Liver (tissue), 9 donors: Measurements from ENCODE around the gene MUCL3. TPM values are rescaled to one million over a fixed set of nuclear protein-coding genes. Genes with fewer than 3 reads are reported as not detected.

Experiments used
- DNase-seq: peaks from one replicate; pipeline ENCODE4 v3.0.0-alpha.2; 2017; ENCODE audit warnings: low spot score
- H3K27ac ChIP-seq, 2 donors: one replicate each; pipeline ENCODE4 v1.7.0; 2013; ENCODE audit warnings: inconsistent platforms in 2 of 2, low read length in 2 of 2, control low read depth in 1 of 2, low read depth in 1 of 2, mild to moderate bottlenecking in 1 of 2
- H3K27me3 ChIP-seq, 4 donors: one replicate each; pipeline versions ENCODE4 v1.6.1 to v1.7.0; 2013; ENCODE audit warnings: low read length in 3 of 4, inconsistent platforms in 1 of 4, mild to moderate bottlenecking in 1 of 4, moderate library complexity in 1 of 4; ENCODE audit not compliant: control insufficient read depth in 4 of 4, insufficient read depth in 4 of 4
- H3K36me3 ChIP-seq, 4 donors: one replicate each; pipeline versions ENCODE4 v1.6.1 to v1.7.0; 2013; ENCODE audit warnings: low read length in 3 of 4, mild to moderate bottlenecking in 3 of 4, low read depth in 1 of 4, moderate library complexity in 1 of 4; ENCODE audit not compliant: control insufficient read depth in 4 of 4, insufficient read depth in 3 of 4
- H3K4me1 ChIP-seq, 4 donors: one replicate each; pipeline versions ENCODE4 v1.6.1 to v1.7.0; 2013; ENCODE audit warnings: low read length in 3 of 4, mild to moderate bottlenecking in 3 of 4, moderate library complexity in 1 of 4; ENCODE audit not compliant: control insufficient read depth in 4 of 4, insufficient read depth in 4 of 4
- H3K4me3 ChIP-seq, 3 donors: one replicate each; pipeline versions ENCODE4 v1.6.1 to v1.7.0; 2013; ENCODE audit warnings: low read length in 3 of 3, control low read depth in 1 of 3, low read depth in 1 of 3, mild to moderate bottlenecking in 1 of 3
- H3K9ac ChIP-seq, 2 donors: one replicate each; pipeline ENCODE4 v1.7.0; 2013; ENCODE audit warnings: low read length in 2 of 2, mild to moderate bottlenecking in 2 of 2, moderate library complexity in 2 of 2, control low read depth in 1 of 2, low read depth in 1 of 2
- H3K9me3 ChIP-seq, 4 donors: one replicate each; pipeline versions ENCODE4 v1.6.1 to v1.7.0; 2013; ENCODE audit warnings: low read length in 3 of 4; ENCODE audit not compliant: control insufficient read depth in 4 of 4
- ATF3 ChIP-seq: IDR thresholded peaks from 2 replicates; pipeline ENCODE4 v1.6.1; 2016; ENCODE audit warnings: antibody characterized with exemption
- CTCF ChIP-seq: fragments of 150-350 bp; IDR thresholded peaks from 2 replicates; pipeline ENCODE4 v1.5.1; 2017; ENCODE audit warnings: improper control_type of control experiment, low read depth, low read length; ENCODE audit not compliant: missing input control
- EGR1 ChIP-seq, 2 donors: IDR thresholded peaks; 2 replicates each; pipeline ENCODE4 v1.6.1; 2016 to 2018; ENCODE audit warnings: antibody characterized with exemption in 2 of 2, low read depth in 2 of 2
- FOXA1 ChIP-seq: IDR thresholded peaks from 2 replicates; pipeline ENCODE4 v1.6.1; 2016; ENCODE audit warnings: antibody characterized with exemption
- FOXA2 ChIP-seq: IDR thresholded peaks from 2 replicates; pipeline ENCODE4 v1.6.1; 2016; ENCODE audit warnings: antibody characterized with exemption
- GABPA ChIP-seq, 2 donors: IDR thresholded peaks in 1 of 2; conservative IDR thresholded peaks in 1 of 2; 2 replicates each; pipeline ENCODE4 v1.6.1; 2016; ENCODE audit warnings: antibody characterized with exemption in 2 of 2, mild to moderate bottlenecking in 1 of 2, moderate library complexity in 1 of 2
- HNF4A ChIP-seq, 2 donors: conservative IDR thresholded peaks; 2 replicates each; pipeline ENCODE4 v1.6.1; 2016; ENCODE audit warnings: antibody characterized with exemption in 2 of 2, mild to moderate bottlenecking in 2 of 2
- HNF4G ChIP-seq: IDR thresholded peaks from 2 replicates; pipeline ENCODE4 v1.6.1; 2016; ENCODE audit warnings: antibody characterized with exemption
- MAX ChIP-seq: IDR thresholded peaks from 2 replicates; pipeline ENCODE4 v1.6.1; 2016; ENCODE audit warnings: antibody characterized with exemption
- NR2F2 ChIP-seq: IDR thresholded peaks from 2 replicates; pipeline ENCODE4 v1.6.1; 2016; ENCODE audit warnings: antibody characterized with exemption
- RAD21 ChIP-seq, 2 donors: IDR thresholded peaks; 2 replicates each; pipeline ENCODE4 v1.6.1; 2016; ENCODE audit warnings: antibody characterized with exemption in 2 of 2, mild to moderate bottlenecking in 2 of 2
- REST ChIP-seq: IDR thresholded peaks from 2 replicates; pipeline ENCODE4 v1.6.1; 2016; ENCODE audit warnings: antibody characterized with exemption, mild to moderate bottlenecking
- RXRA ChIP-seq, 2 donors: IDR thresholded peaks; 2 replicates each; pipeline ENCODE4 v1.6.1; 2017 to 2018; ENCODE audit warnings: antibody characterized with exemption in 2 of 2, mild to moderate bottlenecking in 1 of 2
- SP1 ChIP-seq: IDR thresholded peaks from 2 replicates; pipeline ENCODE4 v1.6.1; 2018; ENCODE audit warnings: antibody characterized with exemption, mild to moderate bottlenecking
- TAF1 ChIP-seq: conservative IDR thresholded peaks from 2 replicates; pipeline ENCODE4 v1.6.1; 2016; ENCODE audit warnings: antibody characterized with exemption, mild to moderate bottlenecking
- WGBS: extraction: QIAGEN DNeasy Blood & Tissue Kit; methylation state at CpG from one replicate; pipeline ENCODE4 v1.1.7; 2013; 5-methylcytosine and 5-hydroxymethylcytosine counted together
- polyA plus RNA-seq, 2 donors: library from polyadenylated mRNA; stranded (reverse) in 1 of 2; unstranded in 1 of 2; fragments of 200-250 nt in 1 of 2; fragments of >200 nt in 1 of 2; fragmentation: Nextera tagmentation in 1 of 2; extraction: Ambion mirVana in 1 of 2; gene quantifications; one replicate each; pipeline versions ENCODE4 v1.2.1 to v1.2.3, GENCODE V29; 2013 to 2015
- total RNA-seq, 2 donors: library from RNA; depleted of rRNA; stranded (reverse); fragments of >200 nt; gene quantifications; one replicate each; pipeline ENCODE4 v1.2.3, GENCODE V29; 2014
- TF ChIP-seq, protein P1 (sequence below): IDR thresholded peaks from 2 replicates; pipeline ENCODE4 v1.6.1; 2016; ENCODE audit warnings: antibody characterized with exemption
- donor health status: healthy.
- donor health status: healthy.
- donor health status: healthy.
- donor health status: healthy.
- donor health status: healthy.

MUCL3 gene
- total and polyA plus RNA-seq, 4 donors: under 0.01 TPM; not detected in 3

GRCh38 chr6:30962716-30963115 lies 21.9 kb downstream of the MUCL3 start:
- TF ChIP-seq RAD21 (IDR thresholded peaks at IDR 0.05) (no peak), ATF3 (no peak), EGR1 (IDR thresholded peaks at IDR 0.05; ENCODE audit: low read depth in 2 of 2) (no peak), RXRA (IDR thresholded peaks at IDR 0.05) (no peak), TAF1 (no peak), MAX (no peak), REST (no peak), HNF4A (conservative IDR thresholded peaks at IDR 0.05) (no peak)
- no peaks in the 10 kb centered on the region for H3K36me3 ChIP-seq
- H3K4me1 ChIP-seq: no peaks in the 10 kb centered on the region
- no peak overlapping the region for H3K9ac ChIP-seq
- no peak overlapping the region for H3K4me3 ChIP-seq
- no peak overlapping the region for H3K27ac ChIP-seq
- H3K27me3 ChIP-seq: no peaks in the 10 kb centered on the region
- no peak for DNase-seq
- H3K9me3 ChIP-seq: no peaks in the 10 kb centered on the region

DNA sequence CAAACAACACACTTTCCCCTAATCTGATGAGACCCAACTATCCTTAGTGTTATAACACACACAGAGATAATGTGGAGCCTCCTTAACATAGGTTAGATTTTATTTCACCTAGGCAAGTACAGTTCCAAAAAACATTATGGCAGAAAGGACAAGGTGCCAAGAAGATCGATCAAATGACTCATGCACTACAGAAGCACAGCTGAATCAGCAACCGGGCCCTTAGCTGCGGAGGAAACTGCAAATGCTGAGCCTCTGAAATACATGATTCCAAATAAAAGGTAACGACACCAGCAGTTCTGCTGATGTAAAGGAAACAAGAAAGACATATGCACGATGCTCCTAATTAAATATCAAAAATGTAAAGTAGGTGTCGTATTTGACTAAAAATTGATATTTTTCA lies 22.9 kb downstream of the MUCL3 start:
- no peaks in the 10 kb centered on the region for H3K27me3 ChIP-seq
- 77% methylated on average over 6 of the region's 6 CpGs for WGBS
- no peak overlapping the region for H3K9ac ChIP-seq
- H3K36me3 ChIP-seq: no peaks in the 10 kb centered on the region
- H3K4me1 ChIP-seq: no peaks in the 10 kb centered on the region
- H3K4me3 ChIP-seq: no peak overlapping the region
- no peak overlapping the region for H3K27ac ChIP-seq
- no peaks in the 10 kb centered on the region for H3K9me3 ChIP-seq
- TF ChIP-seq NR2F2: no peak
- no peak for TF ChIP-seq CTCF
- no peak for TF ChIP-seq FOXA1
- no peak for TF ChIP-seq SP1
- no peak for TF ChIP-seq GABPA (IDR thresholded peaks at IDR 0.05 in 1 of 2, conservative IDR thresholded peaks at IDR 0.05 in 1 of 2)
- TF ChIP-seq HNF4G: no peak
- TF ChIP-seq RXRA (IDR thresholded peaks at IDR 0.05): no peak
- TF ChIP-seq, protein P1, sequence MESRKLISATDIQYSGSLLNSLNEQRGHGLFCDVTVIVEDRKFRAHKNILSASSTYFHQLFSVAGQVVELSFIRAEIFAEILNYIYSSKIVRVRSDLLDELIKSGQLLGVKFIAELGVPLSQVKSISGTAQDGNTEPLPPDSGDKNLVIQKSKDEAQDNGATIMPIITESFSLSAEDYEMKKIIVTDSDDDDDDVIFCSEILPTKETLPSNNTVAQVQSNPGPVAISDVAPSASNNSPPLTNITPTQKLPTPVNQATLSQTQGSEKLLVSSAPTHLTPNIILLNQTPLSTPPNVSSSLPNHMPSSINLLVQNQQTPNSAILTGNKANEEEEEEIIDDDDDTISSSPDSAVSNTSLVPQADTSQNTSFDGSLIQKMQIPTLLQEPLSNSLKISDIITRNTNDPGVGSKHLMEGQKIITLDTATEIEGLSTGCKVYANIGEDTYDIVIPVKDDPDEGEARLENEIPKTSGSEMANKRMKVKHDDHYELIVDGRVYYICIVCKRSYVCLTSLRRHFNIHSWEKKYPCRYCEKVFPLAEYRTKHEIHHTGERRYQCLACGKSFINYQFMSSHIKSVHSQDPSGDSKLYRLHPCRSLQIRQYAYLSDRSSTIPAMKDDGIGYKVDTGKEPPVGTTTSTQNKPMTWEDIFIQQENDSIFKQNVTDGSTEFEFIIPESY: no peak
- TF ChIP-seq FOXA2: no peak
- TF ChIP-seq REST: no peak
- TF ChIP-seq HNF4A (conservative IDR thresholded peaks at IDR 0.05): no peak
- no peak for TF ChIP-seq ATF3
- no peak for DNase-seq
